CD4-positive, CD25-positive, alpha-beta regulatory T cell (primary cell): ENCODE measurements around the gene LIN54. TPM values are rescaled to one million over a fixed set of nuclear protein-coding genes. Genes with fewer than 3 reads are reported as not detected.
"Not testable (repeated sequence)": the region's sequence is repeated elsewhere in the genome, so short reads cannot be mapped to it uniquely, and the experiment has no call there.

Experiments
- ATAC-seq, 2 donors: fragments of 150-1000 bp; cut with Tn5 transposase; one replicate each; pipeline ENCODE4 v1.10.0; 2021; ENCODE audit warnings: low read depth in 2 of 2, moderate number of reproducible peaks in 2 of 2, moderate library complexity in 1 of 2
- DNase-seq, 3 donors: peaks; one replicate each; pipeline versions ENCODE4 v3.0.0 to v3.0.0-alpha.2; 2012 to 2022; ENCODE audit warnings: mixed read lengths in 1 of 3
- H3K27ac ChIP-seq: one replicate; pipeline ENCODE4 v1.7.0; 2013; ENCODE audit warnings: mild to moderate bottlenecking, low read length; ENCODE audit not compliant: insufficient read depth, poor library complexity, severe bottlenecking
- H3K27me3 ChIP-seq: one replicate; pipeline ENCODE4 v1.7.0; 2013; ENCODE audit warnings: low read length; ENCODE audit not compliant: control insufficient read depth, insufficient read depth
- H3K36me3 ChIP-seq: one replicate; pipeline ENCODE4 v1.7.0; 2013; ENCODE audit warnings: mild to moderate bottlenecking, low read length, moderate library complexity; ENCODE audit not compliant: control insufficient read depth, insufficient read depth
- H3K4me1 ChIP-seq: 2 replicates; pipeline ENCODE4 v1.7.0; 2013; ENCODE audit warnings: mild to moderate bottlenecking, low read length; ENCODE audit not compliant: insufficient read depth, control insufficient read depth, poor library complexity, severe bottlenecking
- H3K4me3 ChIP-seq: one replicate; pipeline ENCODE4 v1.7.0; 2013; ENCODE audit warnings: low read depth, mild to moderate bottlenecking, low read length, moderate library complexity
- H3K9me3 ChIP-seq, 2 experiments: 1 replicate in 1 of 2; 2 replicates in 1 of 2; pipeline ENCODE4 v1.7.0; 2013; ENCODE audit warnings: low read length in 2 of 2, mild to moderate bottlenecking in 1 of 2, moderate library complexity in 1 of 2; ENCODE audit not compliant: control insufficient read depth in 2 of 2
- H3K27ac Mint-ChIP-seq, 3 donors: one replicate each; pipeline ENCODE4 v1.8.0; 2020 to 2022; ENCODE audit warnings: mild to moderate bottlenecking in 3 of 3, mixed read lengths in 3 of 3, moderate library complexity in 2 of 3
- H3K27me3 Mint-ChIP-seq: one replicate; pipeline ENCODE4 v1.8.0; 2022; ENCODE audit warnings: mild to moderate bottlenecking, mixed read lengths
- H3K36me3 Mint-ChIP-seq: one replicate; pipeline ENCODE4 v1.8.0; 2020; ENCODE audit warnings: mixed read lengths
- H3K4me1 Mint-ChIP-seq, 4 donors: one replicate each; pipeline ENCODE4 v1.8.0; 2020 to 2022; ENCODE audit warnings: mixed read lengths in 4 of 4, mild to moderate bottlenecking in 1 of 4
- H3K4me3 Mint-ChIP-seq, 4 donors: one replicate each; pipeline ENCODE4 v1.8.0; 2020 to 2022; ENCODE audit warnings: mild to moderate bottlenecking in 4 of 4, mixed read lengths in 4 of 4, moderate library complexity in 3 of 4
- H3K9me3 Mint-ChIP-seq, 7 donors: one replicate each; pipeline ENCODE4 v1.8.0; 2020 to 2022; ENCODE audit warnings: mixed read lengths in 7 of 7, mild to moderate bottlenecking in 3 of 7, moderate library complexity in 2 of 7
- polyA plus RNA-seq, 4 donors: library from polyadenylated mRNA; unstranded; fragments of 300-500 nt; fragmentation: Illumina TruSeq; gene quantifications; one replicate each; pipeline ENCODE4 v1.2.3, GENCODE V29; 2021
- total RNA-seq: library from RNA; stranded (reverse); gene quantifications from one replicate; pipeline ENCODE4 v1.2.3, GENCODE V29; 2022

The LIN54 gene
- total and polyA plus RNA-seq, 5 donors from 2014 or later = 9.3 to 13.5 (median 11.0) TPM

- H3K27ac Mint-ChIP-seq = no peak overlapping the region
- H3K4me3 ChIP-seq = no peak overlapping the region
- H3K9me3 Mint-ChIP-seq = no peaks in the 10 kb centered on the region
- DNase-seq (no peak), ATAC-seq (no peak)
- H3K4me1 ChIP-seq = no peaks in the 10 kb centered on the region
- H3K36me3 ChIP-seq = peaks cover 31% of the 10 kb centered on the region
- peaks cover 34% of the 10 kb centered on the region for H3K36me3 Mint-ChIP-seq
- no peaks in the 10 kb centered on the region for H3K27me3 Mint-ChIP-seq
- peaks cover 0 to 7% (median 0%) of the 10 kb centered on the region in 4 donors for H3K4me1 Mint-ChIP-seq
- no peaks in the 10 kb centered on the region for H3K9me3 ChIP-seq
- no peak overlapping the region for H3K27ac ChIP-seq
- H3K27me3 ChIP-seq = no peaks in the 10 kb centered on the region
- no peak overlapping the region for H3K4me3 Mint-ChIP-seq
Observed at GRCh38 chr4:82930848-82931755, 79.5 kb downstream of the LIN54 start.

GRCh38 chr4:82921795-82922194, 88.8 kb downstream of the LIN54 start:
- no peaks in the 10 kb centered on the region for H3K27me3 ChIP-seq
- Mint-ChIP-seq H3K36me3 (peaks cover 3% of the 10 kb centered on the region), H3K4me3 (no peak overlapping the region), H3K9me3 (no peaks in the 10 kb centered on the region), H3K27me3 (no peaks in the 10 kb centered on the region), H3K4me1 (no peaks in the 10 kb centered on the region), H3K27ac (peak overlapping the region in 1 of 3 donors; percentile 57)
- no peaks in the 10 kb centered on the region for H3K9me3 ChIP-seq
- H3K4me1 ChIP-seq = no peaks in the 10 kb centered on the region
- H3K36me3 ChIP-seq = no peaks in the 10 kb centered on the region
- no peak for DNase-seq
- no peak overlapping the region for H3K27ac ChIP-seq
- no peak for ATAC-seq
- no peak overlapping the region for H3K4me3 ChIP-seq

GRCh38 chr4:82919386-82919785, 91.2 kb downstream of the LIN54 start:
- H3K36me3 ChIP-seq = no peaks in the 10 kb centered on the region
- no peaks in the 10 kb centered on the region for H3K4me1 ChIP-seq
- no peak for ATAC-seq
- no peak overlapping the region for H3K27ac ChIP-seq
- no peaks in the 10 kb centered on the region for H3K9me3 ChIP-seq
- Mint-ChIP-seq H3K4me1 (no peaks in the 10 kb centered on the region), H3K36me3 (peaks cover 3% of the 10 kb centered on the region), H3K27ac (no peak overlapping the region), H3K27me3 (no peaks in the 10 kb centered on the region), H3K9me3 (no peaks in the 10 kb centered on the region), H3K4me3 (no peak overlapping the region)
- no peak overlapping the region for H3K4me3 ChIP-seq
- H3K27me3 ChIP-seq = no peaks in the 10 kb centered on the region
- no peak for DNase-seq

GRCh38 chr4:82918091-82918490, 92.5 kb downstream of the LIN54 start:
- peak overlapping the region in 1 of 3 donors; percentile 52 for H3K27ac Mint-ChIP-seq
- H3K27ac ChIP-seq = no peak overlapping the region
- no peaks in the 10 kb centered on the region for H3K4me1 Mint-ChIP-seq
- H3K36me3 Mint-ChIP-seq = peaks cover 3% of the 10 kb centered on the region
- DNase-seq (no peak), ATAC-seq (no peak)
- no peaks in the 10 kb centered on the region for H3K27me3 ChIP-seq
- H3K4me1 ChIP-seq = no peaks in the 10 kb centered on the region
- H3K9me3 Mint-ChIP-seq = no peaks in the 10 kb centered on the region
- H3K9me3 ChIP-seq = no peaks in the 10 kb centered on the region
- no peaks in the 10 kb centered on the region for H3K36me3 ChIP-seq
- H3K4me3 Mint-ChIP-seq = no peak overlapping the region
- no peak overlapping the region for H3K4me3 ChIP-seq
- H3K27me3 Mint-ChIP-seq = no peaks in the 10 kb centered on the region

GRCh38 chr4:82913968-82914367, 96.7 kb downstream of the LIN54 start:
- DNase-seq, H3K36me3 ChIP-seq, H3K36me3 Mint-ChIP-seq, H3K4me1 ChIP-seq, H3K4me1 Mint-ChIP-seq, H3K27ac Mint-ChIP-seq, H3K27me3 Mint-ChIP-seq, H3K4me3 Mint-ChIP-seq, H3K4me3 ChIP-seq, ATAC-seq, H3K9me3 ChIP-seq, H3K27ac ChIP-seq, H3K9me3 Mint-ChIP-seq, H3K27me3 ChIP-seq: not testable (repeated sequence)

GRCh38 chr4:82913305-82913704, 97.3 kb downstream of the LIN54 start:
- peaks cover 0 to 3% (median 0%) of the 10 kb centered on the region in 7 donors for H3K9me3 Mint-ChIP-seq
- H3K27ac ChIP-seq = no peak overlapping the region
- H3K27me3 Mint-ChIP-seq = peaks cover 9% of the 10 kb centered on the region
- DNase-seq (no peak), ATAC-seq (no peak)
- H3K27ac Mint-ChIP-seq = no peak overlapping the region
- no peaks in the 10 kb centered on the region for H3K9me3 ChIP-seq
- peaks cover 0 to 2% (median 0%) of the 10 kb centered on the region in 4 donors for H3K4me1 Mint-ChIP-seq
- no peaks in the 10 kb centered on the region for H3K36me3 ChIP-seq
- no peak overlapping the region for H3K4me3 Mint-ChIP-seq
- H3K4me3 ChIP-seq = no peak overlapping the region
- H3K36me3 Mint-ChIP-seq = peaks cover 9% of the 10 kb centered on the region
- no peaks in the 10 kb centered on the region for H3K4me1 ChIP-seq
- no peaks in the 10 kb centered on the region for H3K27me3 ChIP-seq

GRCh38 chr4:82909326-82909725, 101.3 kb downstream of the LIN54 start:
- ATAC-seq = no peak
- H3K9me3 ChIP-seq = no peaks in the 10 kb centered on the region
- H3K36me3 ChIP-seq = no peaks in the 10 kb centered on the region
- Mint-ChIP-seq H3K27me3 (peaks cover 28% of the 10 kb centered on the region), H3K27ac (no peak overlapping the region), H3K36me3 (peaks cover 10% of the 10 kb centered on the region), H3K4me3 (no peak overlapping the region), H3K9me3 (peaks cover 0 to 3% (median 0%) of the 10 kb centered on the region in 7 donors), H3K4me1 (peaks cover 5 to 9% (median 7%) of the 10 kb centered on the region in 4 donors)
- no peak overlapping the region for H3K4me3 ChIP-seq
- no peak overlapping the region for H3K27ac ChIP-seq
- H3K27me3 ChIP-seq = peaks cover 2% of the 10 kb centered on the region
- DNase-seq = no peak
- H3K4me1 ChIP-seq = peaks cover 7% of the 10 kb centered on the region

- peaks cover 10% of the 10 kb centered on the region for H3K36me3 Mint-ChIP-seq
- H3K27ac Mint-ChIP-seq = no peak overlapping the region
- Histone ChIP-seq H3K27me3 (peaks cover 4% of the 10 kb centered on the region), H3K4me3 (no peak overlapping the region), H3K4me1 (peaks cover 12% of the 10 kb centered on the region), H3K9me3 (no peaks in the 10 kb centered on the region), H3K36me3 (no peaks in the 10 kb centered on the region), H3K27ac (no peak overlapping the region)
- DNase-seq = peak in 1 of 3 donors; percentile 10
- peaks cover 5 to 9% (median 8%) of the 10 kb centered on the region in 4 donors for H3K4me1 Mint-ChIP-seq
- peaks cover 0 to 3% (median 0%) of the 10 kb centered on the region in 7 donors for H3K9me3 Mint-ChIP-seq
- no peak overlapping the region for H3K4me3 Mint-ChIP-seq
- peaks cover 42% of the 10 kb centered on the region for H3K27me3 Mint-ChIP-seq
- no peak for ATAC-seq
Observed at GRCh38 chr4:82906469-82906868, 104.2 kb downstream of the LIN54 start.
